Measurements from ENCODE around the gene LY9. TPM values are rescaled to one million over a fixed set of nuclear protein-coding genes. Genes with fewer than 3 reads are reported as not detected.

Gene LY9
- polyA plus RNA-seq, 1 of the 3 experiments (the other 2 are of a cell fraction) = not detected

- no peak for DNase-seq
- H3K4me2 ChIP-seq = no peak overlapping the region
- H3K36me3 ChIP-seq (replicated peaks in 1 of 2; ENCODE audit: control insufficient read depth in 1 of 2, insufficient read depth in 2 of 2, low read length in 1 of 2) = no peaks in the 10 kb centered on the region
- H3K9ac ChIP-seq = no peak overlapping the region
- no peaks in the 10 kb centered on the region for H4K20me1 ChIP-seq (ENCODE audit: insufficient read depth)
- H3K27ac ChIP-seq (ENCODE audit: low read depth in 2 of 2, low read length in 1 of 2) = no peak overlapping the region
- peaks cover 20% of the 10 kb centered on the region; the same call in 1 of the 2 replicates for H3K27me3 ChIP-seq (ENCODE audit: insufficient read depth)
- WGBS (ENCODE audit: low lambda C conversion rate) = 8% methylated on average over 2 of the region's 2 CpGs
- H3K4me1 ChIP-seq (ENCODE audit: control insufficient read depth in 1 of 2, insufficient read depth in 2 of 2, low read depth in 1 of 2, low read length in 1 of 2) = no peaks in the 10 kb centered on the region
- H3K79me2 ChIP-seq (ENCODE audit: insufficient read depth) = no peaks in the 10 kb centered on the region
- H3K9me2 ChIP-seq = no peaks in the 10 kb centered on the region
- H3K9me3 ChIP-seq = no peaks in the 10 kb centered on the region
- H2AFZ ChIP-seq (ENCODE audit: low read depth) = no peak overlapping the region
- no peaks in the 10 kb centered on the region for H3F3A ChIP-seq (replicated peaks; ENCODE audit: insufficient read depth)
- no peak for TF ChIP-seq ZBTB33 (IDR thresholded peaks at IDR 0.05; ENCODE audit: borderline replicate concordance, low read depth)
- TF ChIP-seq RFX5 (IDR thresholded peaks at IDR 0.05; ENCODE audit: low read length) = no peak
- no peak for TF ChIP-seq YY1 (IDR thresholded peaks at IDR 0.05; ENCODE audit: low read depth)
- TF ChIP-seq TEAD4 (IDR thresholded peaks at IDR 0.05; ENCODE audit: borderline replicate concordance, insufficient read depth) = no peak
- no peak for TF ChIP-seq RCOR1 (IDR thresholded peaks at IDR 0.05; ENCODE audit: low read length)
- no peak for TF ChIP-seq NFIC (IDR thresholded peaks at IDR 0.05; ENCODE audit: borderline replicate concordance)
- TF ChIP-seq RXRA (IDR thresholded peaks at IDR 0.05; ENCODE audit: borderline replicate concordance, low read depth) = no peak
- no peak for TF ChIP-seq FOSL2 (IDR thresholded peaks at IDR 0.05; ENCODE audit: borderline replicate concordance, low read depth)
- no peak for TF ChIP-seq USF2 (IDR thresholded peaks at IDR 0.05; ENCODE audit: borderline replicate concordance, low read depth, low read length)
- no peak for TF ChIP-seq MAX (IDR thresholded peaks at IDR 0.05; ENCODE audit: low read depth)
- TF ChIP-seq PBX3 (IDR thresholded peaks at IDR 0.05) = no peak
- no peak for TF ChIP-seq RAD21 (IDR thresholded peaks at IDR 0.05; ENCODE audit: low read length)
- ChIA-PET POLR2A (no interaction called here), CTCF (interaction anchor here (0.8 kb wide), 1 partner anchor 323 kb away, joined by 3 read pairs; the partner anchor contains the start of gene KLHDC9)
- H3K4me3 ChIP-seq (ENCODE audit: low read depth in 2 of 2, low read length in 1 of 2) = no peak overlapping the region
Measured at GRCh38 chr1:160774886-160775719, 20.9 kb upstream of the LY9 start.

Data from SK-N-SH (cell line).